IPS DF 4.7 (cell line): ENCODE data around the gene POU2F2.
A peak's percentile ranks its signal among the peaks of the same experiment; 100 is the strongest.

Experiments used
- DNase-seq: peaks from one replicate; pipeline ENCODE4 v3.0.0-alpha.2; 2013; ENCODE audit warnings: low spot score; ENCODE audit errors: extremely low read depth

POU2F2 gene

GRCh38 chr19:42080764-42081375 lies 51.4 kb downstream of the POU2F2 start:
- no peak for DNase-seq

GRCh38 chr19:42079886-42080763 lies 52.1 kb downstream of the POU2F2 start:
- no peak for DNase-seq

- DNase-seq = no peak
Observed at GRCh38 chr19:42079276-42079669, 53.0 kb downstream of the POU2F2 start.

- no peak for DNase-seq
Observed at GRCh38 chr19:42078538-42079275, 53.5 kb downstream of the POU2F2 start.

- no peak for DNase-seq
Observed at GRCh38 chr19:42078058-42078457, 54.2 kb downstream of the POU2F2 start.

- DNase-seq = no peak
Observed at GRCh38 chr19:42076380-42076944, 55.8 kb downstream of the POU2F2 start.

GRCh38 chr19:42075616-42076379 lies 56.4 kb downstream of the POU2F2 start, which contains the start of gene ZNF574:
Gene ZNF574, plus strand, starts transcription at chr19:42076166. Its CDS starts 2,441 bp downstream, at chr19:42078607.
- DNase-seq = peak; percentile 99

GRCh38 chr19:42075364-42075615 lies 57.0 kb downstream of the POU2F2 start:
- DNase-seq = no peak

- no peak for DNase-seq
Observed at GRCh38 chr19:42074513-42075363, 57.5 kb downstream of the POU2F2 start.

- no peak for DNase-seq
Observed at GRCh38 chr19:42071247-42071646, 61.0 kb downstream of the POU2F2 start.

GRCh38 chr19:42069619-42070351 lies 62.5 kb downstream of the POU2F2 start, which contains the start of gene GRIK5:
Gene GRIK5, minus strand, starts transcription at chr19:42070206. Its CDS starts 4,436 bp downstream, at chr19:42065770.
- DNase-seq = no peak

- no peak for DNase-seq
Observed at GRCh38 chr19:42068756-42069571, 63.3 kb downstream of the POU2F2 start.

GRCh38 chr19:42068361-42068755 lies 63.9 kb downstream of the POU2F2 start:
- no peak for DNase-seq

GRCh38 chr19:42067315-42067888 lies 64.8 kb downstream of the POU2F2 start:
- no peak for DNase-seq

- no peak for DNase-seq
Observed at GRCh38 chr19:42066075-42066754, 66.0 kb downstream of the POU2F2 start.

GRCh38 chr19:42065511-42065910 lies 66.7 kb downstream of the POU2F2 start:
- no peak for DNase-seq

- DNase-seq = no peak
Observed at GRCh38 chr19:42065051-42065450, 67.2 kb downstream of the POU2F2 start.

GRCh38 chr19:42064432-42064831 lies 67.8 kb downstream of the POU2F2 start:
- no peak for DNase-seq
